HG03159 (cell line): Measurements from ENCODE around the gene FRAT1.
"Not testable (repeated sequence)": the region's sequence is repeated elsewhere in the genome, so short reads cannot be mapped to it uniquely, and the experiment has no call there.

Experiments
- ATAC-seq: cut with Tn5 transposase; IDR thresholded peaks from one replicate; pipeline ENCODE4 v1.9.1; 2021; ENCODE audit warnings: mild to moderate bottlenecking, moderate library complexity; ENCODE audit not compliant: unreplicated experiment

FRAT1 gene

GRCh38 chr10:97318772-97319651 lies at the start of gene FRAT1:
Gene FRAT1 (plus strand): TSS chr10:97319271. CDS start chr10:97319454, 183 bp downstream.
- ATAC-seq = peak; percentile 81

- no peak for ATAC-seq
These were observed 48.4 kb upstream of the FRAT1 start for GRCh38 chr10:97270523-97271154.

- no peak for ATAC-seq
These were observed 45.4 kb upstream of the FRAT1 start for GRCh38 chr10:97273700-97274099.

- no peak for ATAC-seq
These were observed 44.2 kb upstream of the FRAT1 start for GRCh38 chr10:97274828-97275227.

GRCh38 chr10:97277551-97277950 lies 41.5 kb upstream of the FRAT1 start:
- no peak for ATAC-seq

GRCh38 chr10:97278491-97278989 lies 40.5 kb upstream of the FRAT1 start:
- no peak for ATAC-seq

- no peak for ATAC-seq
These were observed 39.8 kb upstream of the FRAT1 start for GRCh38 chr10:97279121-97279815.

GRCh38 chr10:97280783-97281182 lies 38.3 kb upstream of the FRAT1 start:
- ATAC-seq = no peak

- ATAC-seq = not testable (repeated sequence)
These were observed 29.0 kb upstream of the FRAT1 start for GRCh38 chr10:97290076-97290475.

- ATAC-seq = not testable (repeated sequence)
These were observed 28.3 kb upstream of the FRAT1 start for GRCh38 chr10:97290576-97291356.

- ATAC-seq = no peak
These were observed 27.5 kb upstream of the FRAT1 start for GRCh38 chr10:97291357-97292096.

- ATAC-seq = peak; percentile 96
These were observed 26.8 kb upstream of the FRAT1 start, which contains the start of gene ARHGAP19 for GRCh38 chr10:97292097-97292861. Gene ARHGAP19 (minus strand): TSS chr10:97292637. CDS start chr10:97292627, 10 bp downstream.

GRCh38 chr10:97292862-97293198 lies 26.2 kb upstream of the FRAT1 start:
- no peak for ATAC-seq

GRCh38 chr10:97297556-97298222 lies 21.4 kb upstream of the FRAT1 start:
- ATAC-seq = no peak

- ATAC-seq = no peak
These were observed 20.9 kb upstream of the FRAT1 start for GRCh38 chr10:97298223-97298571.

GRCh38 chr10:97300980-97301379 lies 18.1 kb upstream of the FRAT1 start:
- ATAC-seq = no peak

GRCh38 chr10:97302088-97302791 lies 16.8 kb upstream of the FRAT1 start:
- no peak for ATAC-seq

GRCh38 chr10:97307441-97307840 lies 11.6 kb upstream of the FRAT1 start:
- no peak for ATAC-seq
